Measurements from ENCODE around the gene SS18L1. TPM values are rescaled to one million over a fixed set of nuclear protein-coding genes. Genes with fewer than 3 reads are reported as not detected.

SS18L1 gene
- total and polyA plus RNA-seq, 2 experiments from 2014 or later = 6.5 to 32.6 TPM

DNA sequence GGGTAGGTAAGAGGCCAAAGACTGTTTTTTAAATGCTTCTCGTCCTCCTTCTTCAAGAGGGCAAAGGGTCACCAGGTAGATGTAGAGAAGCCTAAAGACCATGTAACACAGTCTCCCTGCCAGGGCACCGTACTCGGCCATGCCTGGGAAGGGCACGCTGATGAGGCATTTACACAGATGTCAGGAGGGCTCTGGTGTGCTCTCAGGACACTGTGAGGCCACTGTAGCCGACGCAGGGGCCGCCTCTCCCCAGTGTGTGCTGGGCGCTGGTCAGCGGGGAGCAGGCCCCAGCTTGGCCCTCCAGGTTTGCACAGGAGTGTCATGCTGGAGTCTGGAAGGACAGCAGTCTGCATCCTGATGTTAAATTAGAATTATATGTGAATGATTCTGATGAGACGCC is 32.1 kb downstream of the SS18L1 start:
- Histone ChIP-seq H2AFZ (no peak overlapping the region), H3F3A (replicated peaks; ENCODE audit: low read depth) (no peaks in the 10 kb centered on the region), H3K4me3 (no peak overlapping the region), H3K4me2 (no peak overlapping the region), H3K4me1 (ENCODE audit: insufficient read depth) (no peaks in the 10 kb centered on the region), H4K20me1 (replicated peaks; ENCODE audit: insufficient read depth) (no peaks in the 10 kb centered on the region), H3K79me2 (replicated peaks; ENCODE audit: insufficient read depth) (no peaks in the 10 kb centered on the region), H3K27me3 (ENCODE audit: insufficient read depth) (no peaks in the 10 kb centered on the region), H3K27ac (ENCODE audit: low read depth) (no peak overlapping the region), H3K9me2 (ENCODE audit: insufficient read depth) (no peaks in the 10 kb centered on the region), H3K36me3 (ENCODE audit: insufficient read depth) (no peaks in the 10 kb centered on the region)
- no peaks in the 10 kb centered on the region for H3K4me1 Mint-ChIP-seq
- peaks cover 29% of the 10 kb centered on the region for H3K36me3 Mint-ChIP-seq (ENCODE audit: low read depth)
- ATAC-seq = no peak
- peaks cover 11% of the 10 kb centered on the region for H3K27me3 Mint-ChIP-seq (ENCODE audit: insufficient read depth, low read depth, poor library complexity)
- TF ChIP-seq ZNF114 (CRISPR knock-in tag; IDR thresholded peaks at IDR 0.05) = no peak
- TF ChIP-seq, protein P1, sequence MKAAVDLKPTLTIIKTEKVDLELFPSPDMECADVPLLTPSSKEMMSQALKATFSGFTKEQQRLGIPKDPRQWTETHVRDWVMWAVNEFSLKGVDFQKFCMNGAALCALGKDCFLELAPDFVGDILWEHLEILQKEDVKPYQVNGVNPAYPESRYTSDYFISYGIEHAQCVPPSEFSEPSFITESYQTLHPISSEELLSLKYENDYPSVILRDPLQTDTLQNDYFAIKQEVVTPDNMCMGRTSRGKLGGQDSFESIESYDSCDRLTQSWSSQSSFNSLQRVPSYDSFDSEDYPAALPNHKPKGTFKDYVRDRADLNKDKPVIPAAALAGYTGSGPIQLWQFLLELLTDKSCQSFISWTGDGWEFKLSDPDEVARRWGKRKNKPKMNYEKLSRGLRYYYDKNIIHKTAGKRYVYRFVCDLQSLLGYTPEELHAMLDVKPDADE (IDR thresholded peaks at IDR 0.05) = no peak
- TF ChIP-seq, protein P2, sequence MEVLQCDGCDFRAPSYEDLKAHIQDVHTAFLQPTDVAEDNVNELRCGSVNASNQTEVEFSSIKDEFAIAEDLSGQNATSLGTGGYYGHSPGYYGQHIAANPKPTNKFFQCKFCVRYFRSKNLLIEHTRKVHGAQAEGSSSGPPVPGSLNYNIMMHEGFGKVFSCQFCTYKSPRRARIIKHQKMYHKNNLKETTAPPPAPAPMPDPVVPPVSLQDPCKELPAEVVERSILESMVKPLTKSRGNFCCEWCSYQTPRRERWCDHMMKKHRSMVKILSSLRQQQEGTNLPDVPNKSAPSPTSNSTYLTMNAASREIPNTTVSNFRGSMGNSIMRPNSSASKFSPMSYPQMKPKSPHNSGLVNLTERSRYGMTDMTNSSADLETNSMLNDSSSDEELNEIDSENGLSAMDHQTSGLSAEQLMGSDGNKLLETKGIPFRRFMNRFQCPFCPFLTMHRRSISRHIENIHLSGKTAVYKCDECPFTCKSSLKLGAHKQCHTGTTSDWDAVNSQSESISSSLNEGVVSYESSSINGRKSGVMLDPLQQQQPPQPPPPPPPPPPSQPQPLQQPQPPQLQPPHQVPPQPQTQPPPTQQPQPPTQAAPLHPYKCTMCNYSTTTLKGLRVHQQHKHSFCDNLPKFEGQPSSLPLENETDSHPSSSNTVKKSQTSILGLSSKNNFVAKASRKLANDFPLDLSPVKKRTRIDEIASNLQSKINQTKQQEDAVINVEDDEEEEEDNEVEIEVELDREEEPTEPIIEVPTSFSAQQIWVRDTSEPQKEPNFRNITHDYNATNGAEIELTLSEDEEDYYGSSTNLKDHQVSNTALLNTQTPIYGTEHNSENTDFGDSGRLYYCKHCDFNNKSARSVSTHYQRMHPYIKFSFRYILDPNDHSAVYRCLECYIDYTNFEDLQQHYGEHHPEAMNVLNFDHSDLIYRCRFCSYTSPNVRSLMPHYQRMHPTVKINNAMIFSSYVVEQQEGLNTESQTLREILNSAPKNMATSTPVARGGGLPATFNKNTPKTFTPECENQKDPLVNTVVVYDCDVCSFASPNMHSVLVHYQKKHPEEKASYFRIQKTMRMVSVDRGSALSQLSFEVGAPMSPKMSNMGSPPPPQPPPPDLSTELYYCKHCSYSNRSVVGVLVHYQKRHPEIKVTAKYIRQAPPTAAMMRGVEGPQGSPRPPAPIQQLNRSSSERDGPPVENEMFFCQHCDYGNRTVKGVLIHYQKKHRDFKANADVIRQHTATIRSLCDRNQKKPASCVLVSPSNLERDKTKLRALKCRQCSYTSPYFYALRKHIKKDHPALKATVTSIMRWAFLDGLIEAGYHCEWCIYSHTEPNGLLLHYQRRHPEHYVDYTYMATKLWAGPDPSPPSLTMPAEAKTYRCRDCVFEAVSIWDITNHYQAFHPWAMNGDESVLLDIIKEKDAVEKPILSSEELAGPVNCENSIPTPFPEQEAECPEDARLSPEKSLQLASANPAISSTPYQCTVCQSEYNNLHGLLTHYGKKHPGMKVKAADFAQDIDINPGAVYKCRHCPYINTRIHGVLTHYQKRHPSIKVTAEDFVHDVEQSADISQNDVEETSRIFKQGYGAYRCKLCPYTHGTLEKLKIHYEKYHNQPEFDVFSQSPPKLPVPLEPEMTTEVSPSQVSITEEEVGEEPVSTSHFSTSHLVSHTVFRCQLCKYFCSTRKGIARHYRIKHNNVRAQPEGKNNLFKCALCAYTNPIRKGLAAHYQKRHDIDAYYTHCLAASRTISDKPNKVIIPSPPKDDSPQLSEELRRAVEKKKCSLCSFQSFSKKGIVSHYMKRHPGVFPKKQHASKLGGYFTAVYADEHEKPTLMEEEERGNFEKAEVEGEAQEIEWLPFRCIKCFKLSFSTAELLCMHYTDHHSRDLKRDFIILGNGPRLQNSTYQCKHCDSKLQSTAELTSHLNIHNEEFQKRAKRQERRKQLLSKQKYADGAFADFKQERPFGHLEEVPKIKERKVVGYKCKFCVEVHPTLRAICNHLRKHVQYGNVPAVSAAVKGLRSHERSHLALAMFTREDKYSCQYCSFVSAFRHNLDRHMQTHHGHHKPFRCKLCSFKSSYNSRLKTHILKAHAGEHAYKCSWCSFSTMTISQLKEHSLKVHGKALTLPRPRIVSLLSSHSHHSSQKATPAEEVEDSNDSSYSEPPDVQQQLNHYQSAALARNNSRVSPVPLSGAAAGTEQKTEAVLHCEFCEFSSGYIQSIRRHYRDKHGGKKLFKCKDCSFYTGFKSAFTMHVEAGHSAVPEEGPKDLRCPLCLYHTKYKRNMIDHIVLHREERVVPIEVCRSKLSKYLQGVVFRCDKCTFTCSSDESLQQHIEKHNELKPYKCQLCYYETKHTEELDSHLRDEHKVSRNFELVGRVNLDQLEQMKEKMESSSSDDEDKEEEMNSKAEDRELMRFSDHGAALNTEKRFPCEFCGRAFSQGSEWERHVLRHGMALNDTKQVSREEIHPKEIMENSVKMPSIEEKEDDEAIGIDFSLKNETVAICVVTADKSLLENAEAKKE (CRISPR knock-in tag; IDR thresholded peaks at IDR 0.05) = no peak
- TF ChIP-seq, protein P3, sequence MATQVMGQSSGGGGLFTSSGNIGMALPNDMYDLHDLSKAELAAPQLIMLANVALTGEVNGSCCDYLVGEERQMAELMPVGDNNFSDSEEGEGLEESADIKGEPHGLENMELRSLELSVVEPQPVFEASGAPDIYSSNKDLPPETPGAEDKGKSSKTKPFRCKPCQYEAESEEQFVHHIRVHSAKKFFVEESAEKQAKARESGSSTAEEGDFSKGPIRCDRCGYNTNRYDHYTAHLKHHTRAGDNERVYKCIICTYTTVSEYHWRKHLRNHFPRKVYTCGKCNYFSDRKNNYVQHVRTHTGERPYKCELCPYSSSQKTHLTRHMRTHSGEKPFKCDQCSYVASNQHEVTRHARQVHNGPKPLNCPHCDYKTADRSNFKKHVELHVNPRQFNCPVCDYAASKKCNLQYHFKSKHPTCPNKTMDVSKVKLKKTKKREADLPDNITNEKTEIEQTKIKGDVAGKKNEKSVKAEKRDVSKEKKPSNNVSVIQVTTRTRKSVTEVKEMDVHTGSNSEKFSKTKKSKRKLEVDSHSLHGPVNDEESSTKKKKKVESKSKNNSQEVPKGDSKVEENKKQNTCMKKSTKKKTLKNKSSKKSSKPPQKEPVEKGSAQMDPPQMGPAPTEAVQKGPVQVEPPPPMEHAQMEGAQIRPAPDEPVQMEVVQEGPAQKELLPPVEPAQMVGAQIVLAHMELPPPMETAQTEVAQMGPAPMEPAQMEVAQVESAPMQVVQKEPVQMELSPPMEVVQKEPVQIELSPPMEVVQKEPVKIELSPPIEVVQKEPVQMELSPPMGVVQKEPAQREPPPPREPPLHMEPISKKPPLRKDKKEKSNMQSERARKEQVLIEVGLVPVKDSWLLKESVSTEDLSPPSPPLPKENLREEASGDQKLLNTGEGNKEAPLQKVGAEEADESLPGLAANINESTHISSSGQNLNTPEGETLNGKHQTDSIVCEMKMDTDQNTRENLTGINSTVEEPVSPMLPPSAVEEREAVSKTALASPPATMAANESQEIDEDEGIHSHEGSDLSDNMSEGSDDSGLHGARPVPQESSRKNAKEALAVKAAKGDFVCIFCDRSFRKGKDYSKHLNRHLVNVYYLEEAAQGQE (IDR thresholded peaks at IDR 0.05; ENCODE audit: unreplicated experiment) = no peak
- TF ChIP-seq STAT1 (IDR thresholded peaks at IDR 0.05; ENCODE audit: unreplicated experiment) = no peak
- H3K4me3 Mint-ChIP-seq = no peak overlapping the region
- no peaks in the 10 kb centered on the region; the same call in 2 of the 3 replicates for H3K9me3 Mint-ChIP-seq
- no peak for DNase-seq (ENCODE audit: low spot score)
- no peak overlapping the region for H3K27ac Mint-ChIP-seq
